ENCODE results near the gene RAI1.
A peak's percentile ranks its signal among the peaks of the same experiment; 100 is the strongest.

RAI1 gene

GRCh38 chr17:17736205-17737183 is 55.2 kb downstream of the RAI1 start:
- no peak for DNase-seq (ENCODE audit: low read depth, low spot score)
- TF ChIP-seq CTCF (IDR thresholded peaks at IDR 0.05; ENCODE audit: low read depth, low read length) = no peak
- in situ Hi-C loops (cut with HindIII; ENCODE audit: low sequenced_read_pairs) = no loop called here
- H3K4me3 ChIP-seq (ENCODE audit: low read depth, low read length) = no peak overlapping the region

GRCh38 chr17:17737961-17738894 is 57.0 kb downstream of the RAI1 start:
- TF ChIP-seq CTCF (IDR thresholded peaks at IDR 0.05; ENCODE audit: low read depth, low read length) = no peak
- peak; percentile 34 for DNase-seq (ENCODE audit: low read depth, low spot score)
- no peak overlapping the region for H3K4me3 ChIP-seq (ENCODE audit: low read depth, low read length)
- in situ Hi-C loops (cut with HindIII; ENCODE audit: low sequenced_read_pairs) = no loop called here

- no peak for TF ChIP-seq CTCF (IDR thresholded peaks at IDR 0.05; ENCODE audit: low read depth, low read length)
- no peak overlapping the region for H3K4me3 ChIP-seq (ENCODE audit: low read depth, low read length)
- no peak for DNase-seq (ENCODE audit: low read depth, low spot score)
- in situ Hi-C loops (cut with HindIII; ENCODE audit: low sequenced_read_pairs) = no loop called here
These were observed 57.6 kb downstream of the RAI1 start for GRCh38 chr17:17738901-17739300.

- TF ChIP-seq CTCF (IDR thresholded peaks at IDR 0.05; ENCODE audit: low read depth, low read length) = no peak
- peak; percentile 60 for DNase-seq (ENCODE audit: low read depth, low spot score)
- H3K4me3 ChIP-seq (ENCODE audit: low read depth, low read length) = no peak overlapping the region
- in situ Hi-C loops (cut with HindIII; ENCODE audit: low sequenced_read_pairs) = no loop called here
These were observed 58.3 kb downstream of the RAI1 start for GRCh38 chr17:17739388-17740066.

GRCh38 chr17:17740615-17741348 is 59.5 kb downstream of the RAI1 start:
- in situ Hi-C loops (cut with HindIII; ENCODE audit: low sequenced_read_pairs) = no loop called here
- no peak for TF ChIP-seq CTCF (IDR thresholded peaks at IDR 0.05; ENCODE audit: low read depth, low read length)
- peak; percentile 31 for DNase-seq (ENCODE audit: low read depth, low spot score)
- no peak overlapping the region for H3K4me3 ChIP-seq (ENCODE audit: low read depth, low read length)
